ENCODE measurements around the gene SESN3. TPM values are rescaled to one million over a fixed set of nuclear protein-coding genes. Genes with fewer than 3 reads are reported as not detected.

SESN3 gene
- polyA plus RNA-seq, 1 of the 3 experiments (the other 2 are of a cell fraction): 1.7 TPM

GRCh38 chr11:95232666-95233065 lies 1.7 kb upstream of the SESN3 start:
- Histone ChIP-seq H3K9ac (peak overlapping the region; percentile 11; the same call in 1 of the 2 replicates), H3K9me2 (no peaks in the 10 kb centered on the region), H3K27me3 (ENCODE audit: insufficient read depth) (no peaks in the 10 kb centered on the region), H3K9me3 (no peaks in the 10 kb centered on the region), H3K4me3 (ENCODE audit: low read depth in 2 of 2, low read length in 1 of 2) (peak overlapping the region; percentile 44 to 54; a peak in 3 of 4 replicates), H4K20me1 (ENCODE audit: insufficient read depth) (no peaks in the 10 kb centered on the region), H3K27ac (ENCODE audit: low read depth in 2 of 2, low read length in 1 of 2) (peak overlapping the region in 1 of 2 experiments; percentile 99; a peak in 2 of 4 replicates), H3K79me2 (ENCODE audit: insufficient read depth) (no peaks in the 10 kb centered on the region), H3K36me3 (replicated peaks in 1 of 2; ENCODE audit: control insufficient read depth in 1 of 2, insufficient read depth in 2 of 2, low read length in 1 of 2) (no peaks in the 10 kb centered on the region), H3K4me1 (ENCODE audit: control insufficient read depth in 1 of 2, insufficient read depth in 2 of 2, low read depth in 1 of 2, low read length in 1 of 2) (peaks cover 11 to 18% of the 10 kb centered on the region in 2 experiments; a peak in 3 of 4 replicates), H3K4me2 (peak overlapping the region; percentile 75), H2AFZ (ENCODE audit: low read depth) (peak overlapping the region; percentile 87), H3F3A (replicated peaks; ENCODE audit: insufficient read depth) (peaks cover 12% of the 10 kb centered on the region)
- ChIA-PET POLR2A (interaction anchor here (0.7 to 2.5 kb wide), 8 partner anchors 11 to 473 kb away, joined by 3 to 17 read pairs (median 4); partner anchors contain the start of gene SRSF8), CTCF (interaction anchor here (0.8 to 1.6 kb wide), 5 partner anchors 9 to 473 kb away, joined by 3 to 6 read pairs (median 3); no protein-coding TSS in a partner anchor)
- DNase-seq: no peak
- no peak for TF ChIP-seq TAF1 (IDR thresholded peaks at IDR 0.05; ENCODE audit: borderline replicate concordance, low read depth, low read length)
- TF ChIP-seq EP300 (IDR thresholded peaks at IDR 0.05; ENCODE audit: borderline replicate concordance in 1 of 2, low read depth in 1 of 2, low read length in 1 of 2): no peak
- no peak for TF ChIP-seq TCF12 (IDR thresholded peaks at IDR 0.05)
- no peak for TF ChIP-seq CHD2 (IDR thresholded peaks at IDR 0.05; ENCODE audit: low read length, partially characterized antibody)
- no peak for TF ChIP-seq RXRA (IDR thresholded peaks at IDR 0.05; ENCODE audit: borderline replicate concordance, low read depth)
- TF ChIP-seq, protein P1, sequence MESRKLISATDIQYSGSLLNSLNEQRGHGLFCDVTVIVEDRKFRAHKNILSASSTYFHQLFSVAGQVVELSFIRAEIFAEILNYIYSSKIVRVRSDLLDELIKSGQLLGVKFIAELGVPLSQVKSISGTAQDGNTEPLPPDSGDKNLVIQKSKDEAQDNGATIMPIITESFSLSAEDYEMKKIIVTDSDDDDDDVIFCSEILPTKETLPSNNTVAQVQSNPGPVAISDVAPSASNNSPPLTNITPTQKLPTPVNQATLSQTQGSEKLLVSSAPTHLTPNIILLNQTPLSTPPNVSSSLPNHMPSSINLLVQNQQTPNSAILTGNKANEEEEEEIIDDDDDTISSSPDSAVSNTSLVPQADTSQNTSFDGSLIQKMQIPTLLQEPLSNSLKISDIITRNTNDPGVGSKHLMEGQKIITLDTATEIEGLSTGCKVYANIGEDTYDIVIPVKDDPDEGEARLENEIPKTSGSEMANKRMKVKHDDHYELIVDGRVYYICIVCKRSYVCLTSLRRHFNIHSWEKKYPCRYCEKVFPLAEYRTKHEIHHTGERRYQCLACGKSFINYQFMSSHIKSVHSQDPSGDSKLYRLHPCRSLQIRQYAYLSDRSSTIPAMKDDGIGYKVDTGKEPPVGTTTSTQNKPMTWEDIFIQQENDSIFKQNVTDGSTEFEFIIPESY (IDR thresholded peaks at IDR 0.05; ENCODE audit: borderline replicate concordance, low read depth): no peak
- TF ChIP-seq TEAD4 (IDR thresholded peaks at IDR 0.05; ENCODE audit: borderline replicate concordance, insufficient read depth): no peak
- no peak for TF ChIP-seq JUND (IDR thresholded peaks at IDR 0.05)
- TF ChIP-seq EZH2phosphoT487 (IDR thresholded peaks at IDR 0.05; ENCODE audit: borderline replicate concordance, low read depth): no peak
- no peak for TF ChIP-seq MXI1 (IDR thresholded peaks at IDR 0.05; ENCODE audit: low read depth, low read length)
- no peak for TF ChIP-seq SIN3A (IDR thresholded peaks at IDR 0.05; ENCODE audit: borderline replicate concordance, low read depth, low read length)
- TF ChIP-seq, protein P2, sequence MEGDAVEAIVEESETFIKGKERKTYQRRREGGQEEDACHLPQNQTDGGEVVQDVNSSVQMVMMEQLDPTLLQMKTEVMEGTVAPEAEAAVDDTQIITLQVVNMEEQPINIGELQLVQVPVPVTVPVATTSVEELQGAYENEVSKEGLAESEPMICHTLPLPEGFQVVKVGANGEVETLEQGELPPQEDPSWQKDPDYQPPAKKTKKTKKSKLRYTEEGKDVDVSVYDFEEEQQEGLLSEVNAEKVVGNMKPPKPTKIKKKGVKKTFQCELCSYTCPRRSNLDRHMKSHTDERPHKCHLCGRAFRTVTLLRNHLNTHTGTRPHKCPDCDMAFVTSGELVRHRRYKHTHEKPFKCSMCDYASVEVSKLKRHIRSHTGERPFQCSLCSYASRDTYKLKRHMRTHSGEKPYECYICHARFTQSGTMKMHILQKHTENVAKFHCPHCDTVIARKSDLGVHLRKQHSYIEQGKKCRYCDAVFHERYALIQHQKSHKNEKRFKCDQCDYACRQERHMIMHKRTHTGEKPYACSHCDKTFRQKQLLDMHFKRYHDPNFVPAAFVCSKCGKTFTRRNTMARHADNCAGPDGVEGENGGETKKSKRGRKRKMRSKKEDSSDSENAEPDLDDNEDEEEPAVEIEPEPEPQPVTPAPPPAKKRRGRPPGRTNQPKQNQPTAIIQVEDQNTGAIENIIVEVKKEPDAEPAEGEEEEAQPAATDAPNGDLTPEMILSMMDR (IDR thresholded peaks at IDR 0.05): no peak
- no peak for TF ChIP-seq IRF3 (IDR thresholded peaks at IDR 0.05; ENCODE audit: low read depth, low read length)
- TF ChIP-seq ELF1 (IDR thresholded peaks at IDR 0.05): no peak
- TF ChIP-seq RFX5 (IDR thresholded peaks at IDR 0.05; ENCODE audit: low read length): no peak
- TF ChIP-seq YY1 (IDR thresholded peaks at IDR 0.05; ENCODE audit: low read depth): no peak
- TF ChIP-seq FOXJ3 (CRISPR knock-in tag; IDR thresholded peaks at IDR 0.05): no peak
- no peak for TF ChIP-seq SMC3 (IDR thresholded peaks at IDR 0.05; ENCODE audit: low read depth, low read length)
- WGBS (ENCODE audit: low lambda C conversion rate): 76% methylated on average over 3 of the region's 3 CpGs

Data from SK-N-SH (cell line).